Stomach (tissue), 4 donors: Measurements from ENCODE around the gene LAMTOR2.

Experiments
- CTCF ChIP-seq, 7 experiments: fragments of 450-650 bp in 4 of 7; fragments of 200-600 bp in 3 of 7; sonication (generic) in 3 of 7; IDR thresholded peaks; one replicate each; pipeline ENCODE4 v1.5.1; 2016 to 2019; ENCODE audit warnings: antibody characterized with exemption in 7 of 7, control low read depth in 2 of 7, mild to moderate bottlenecking in 1 of 7
- EP300 ChIP-seq: sonication (generic); formaldehyde crosslinking; IDR thresholded peaks from one replicate; pipeline ENCODE4 v1.6.1; 2017; ENCODE audit warnings: antibody characterized with exemption
- POLR2A ChIP-seq, 4 donors: fragments of 450-650 bp; IDR thresholded peaks; one replicate each; pipeline ENCODE4 v1.6.1; 2016; ENCODE audit warnings: antibody characterized with exemption in 4 of 4, control low read depth in 2 of 4, mild to moderate bottlenecking in 1 of 4, moderate library complexity in 1 of 4
- POLR2AphosphoS5 ChIP-seq, 3 donors: sonication (generic); formaldehyde crosslinking; IDR thresholded peaks; one replicate each; pipeline ENCODE4 v1.6.1; 2016; ENCODE audit warnings: antibody characterized with exemption in 3 of 3

GRCh38 chr1:156021954-156022353 is 32.6 kb upstream of the LAMTOR2 start:
- TF ChIP-seq CTCF (IDR thresholded peaks at IDR 0.05) (no peak), EP300 (no peak), POLR2A (IDR thresholded peaks at IDR 0.05) (no peak), POLR2AphosphoS5 (IDR thresholded peaks at IDR 0.05) (no peak)
